GM12864 (cell line): ENCODE data around the gene PTBP1.
"Not testable (repeated sequence)": the region's sequence is repeated elsewhere in the genome, so short reads cannot be mapped to it uniquely, and the experiment has no call there.

Experiments used
- DNase-seq: peaks from one replicate; pipeline ENCODE4 v3.0.0-alpha.2; 2011; ENCODE audit warnings: low read depth
- H3K4me3 ChIP-seq: 2 replicates; pipeline ENCODE4 v1.5.1; 2011; ENCODE audit warnings: mild to moderate bottlenecking, low read depth, low read length, control low read depth
- TF ChIP-seq, protein P1 (sequence below): IDR thresholded peaks from 2 replicates; pipeline ENCODE4 v1.5.1; 2011; ENCODE audit warnings: low read depth, mild to moderate bottlenecking, moderate library complexity, low read length, control low read depth, inconsistent platforms; ENCODE audit errors: missing control alignments

The PTBP1 gene

DNA sequence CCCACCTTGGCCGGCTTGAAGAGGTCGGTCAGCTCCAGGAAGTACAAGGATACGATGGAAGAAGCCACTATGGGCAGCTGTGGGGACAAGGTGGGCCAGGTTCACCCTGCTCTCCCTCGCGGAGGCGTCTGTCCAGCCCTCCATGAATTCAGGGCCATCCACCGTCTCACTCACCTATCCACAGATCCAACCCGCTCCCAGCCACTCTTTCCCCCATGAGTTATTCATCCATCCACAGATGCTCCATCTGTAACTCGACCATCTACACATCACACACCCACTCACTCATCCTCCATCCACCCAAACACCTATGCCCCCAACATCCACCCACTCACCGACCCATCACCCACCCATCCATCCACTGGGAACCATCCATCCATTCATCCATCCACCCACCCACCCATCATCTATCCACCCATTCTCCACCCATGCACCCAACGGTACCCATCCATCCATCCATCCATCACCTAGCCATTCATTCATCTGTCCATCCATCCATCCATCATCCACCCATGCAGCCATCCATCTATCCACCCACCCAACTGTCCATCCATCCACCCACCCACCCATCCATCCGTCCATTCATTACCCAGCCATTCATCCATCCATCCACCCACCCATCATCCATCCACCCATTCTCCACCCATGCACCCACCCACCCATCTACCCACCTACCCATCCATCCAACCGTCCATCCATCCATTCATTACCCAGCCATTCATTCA lies 18.7 kb downstream of the PTBP1 start:
- H3K4me3 ChIP-seq = no peak overlapping the region
- DNase-seq = no peak
- TF ChIP-seq, protein P1, sequence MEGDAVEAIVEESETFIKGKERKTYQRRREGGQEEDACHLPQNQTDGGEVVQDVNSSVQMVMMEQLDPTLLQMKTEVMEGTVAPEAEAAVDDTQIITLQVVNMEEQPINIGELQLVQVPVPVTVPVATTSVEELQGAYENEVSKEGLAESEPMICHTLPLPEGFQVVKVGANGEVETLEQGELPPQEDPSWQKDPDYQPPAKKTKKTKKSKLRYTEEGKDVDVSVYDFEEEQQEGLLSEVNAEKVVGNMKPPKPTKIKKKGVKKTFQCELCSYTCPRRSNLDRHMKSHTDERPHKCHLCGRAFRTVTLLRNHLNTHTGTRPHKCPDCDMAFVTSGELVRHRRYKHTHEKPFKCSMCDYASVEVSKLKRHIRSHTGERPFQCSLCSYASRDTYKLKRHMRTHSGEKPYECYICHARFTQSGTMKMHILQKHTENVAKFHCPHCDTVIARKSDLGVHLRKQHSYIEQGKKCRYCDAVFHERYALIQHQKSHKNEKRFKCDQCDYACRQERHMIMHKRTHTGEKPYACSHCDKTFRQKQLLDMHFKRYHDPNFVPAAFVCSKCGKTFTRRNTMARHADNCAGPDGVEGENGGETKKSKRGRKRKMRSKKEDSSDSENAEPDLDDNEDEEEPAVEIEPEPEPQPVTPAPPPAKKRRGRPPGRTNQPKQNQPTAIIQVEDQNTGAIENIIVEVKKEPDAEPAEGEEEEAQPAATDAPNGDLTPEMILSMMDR = no peak

DNA sequence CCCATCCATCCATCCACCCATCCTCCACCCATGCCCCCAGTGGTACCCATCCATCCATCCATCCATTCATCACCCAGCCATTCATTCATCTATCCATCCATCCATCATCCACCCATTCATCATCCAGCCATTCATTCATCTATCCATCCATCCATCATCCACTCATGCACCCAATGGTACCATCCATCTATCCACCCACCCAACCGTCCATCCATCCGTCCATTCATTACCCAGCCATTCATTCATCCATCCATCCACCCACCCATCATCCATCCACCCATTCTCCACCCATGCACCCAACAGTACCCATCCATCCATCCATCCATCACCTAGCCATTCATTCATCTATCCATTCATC lies 19.2 kb downstream of the PTBP1 start:
- TF ChIP-seq, protein P1 = no peak
- DNase-seq = no peak
- no peak overlapping the region for H3K4me3 ChIP-seq

DNA sequence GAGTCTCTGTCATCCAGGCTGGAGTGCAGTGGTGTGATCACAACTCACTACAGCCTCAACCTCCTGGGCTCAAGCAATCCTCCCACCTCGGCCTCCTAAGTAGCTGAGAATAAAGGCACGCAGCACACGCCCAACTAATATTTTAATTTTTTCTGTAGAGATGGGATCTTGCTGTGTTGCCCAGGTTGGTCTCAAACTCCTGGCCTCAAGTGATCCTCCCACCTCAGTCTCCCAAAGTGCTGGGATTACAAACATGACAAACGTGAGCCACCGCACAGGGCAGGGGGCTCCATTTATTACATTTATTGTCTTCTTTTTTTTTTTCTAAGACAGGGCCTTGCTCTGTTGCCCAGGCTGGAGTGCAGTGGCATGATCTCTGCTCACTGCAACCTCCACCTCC lies 23.0 kb downstream of the PTBP1 start:
- not testable (repeated sequence) for H3K4me3 ChIP-seq, DNase-seq

DNA sequence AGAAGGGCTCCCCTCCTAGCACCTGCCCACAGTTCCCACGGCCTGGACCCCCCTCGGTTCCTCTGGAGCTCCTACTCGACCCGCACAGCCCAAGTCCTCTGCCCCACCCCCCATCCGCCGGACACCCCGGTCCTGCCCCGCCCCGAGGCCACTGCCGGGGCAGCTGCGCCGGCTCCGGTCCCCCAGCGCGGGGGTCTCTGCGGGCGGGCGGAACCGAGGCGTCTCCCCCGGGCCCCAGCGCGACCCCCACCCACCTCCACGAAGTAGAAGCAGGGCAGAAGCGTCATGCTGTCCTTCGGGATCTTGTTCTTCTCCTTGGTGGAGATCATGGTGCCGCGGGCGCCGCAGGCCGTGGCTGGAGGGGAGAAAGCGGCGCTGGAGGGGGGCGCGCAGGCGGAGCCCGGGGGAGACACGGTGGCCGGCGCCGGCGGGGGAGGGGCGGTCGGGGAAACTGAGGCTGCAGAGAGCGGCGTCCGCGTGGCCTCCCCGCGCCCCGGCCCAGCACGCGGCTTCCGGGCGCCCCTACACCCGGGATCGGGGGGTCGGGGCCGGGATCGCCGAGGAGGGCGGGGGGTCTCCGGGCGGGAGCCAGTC lies 24.1 kb downstream of the PTBP1 start:
- H3K4me3 ChIP-seq = no peak overlapping the region
- no peak for DNase-seq

DNA sequence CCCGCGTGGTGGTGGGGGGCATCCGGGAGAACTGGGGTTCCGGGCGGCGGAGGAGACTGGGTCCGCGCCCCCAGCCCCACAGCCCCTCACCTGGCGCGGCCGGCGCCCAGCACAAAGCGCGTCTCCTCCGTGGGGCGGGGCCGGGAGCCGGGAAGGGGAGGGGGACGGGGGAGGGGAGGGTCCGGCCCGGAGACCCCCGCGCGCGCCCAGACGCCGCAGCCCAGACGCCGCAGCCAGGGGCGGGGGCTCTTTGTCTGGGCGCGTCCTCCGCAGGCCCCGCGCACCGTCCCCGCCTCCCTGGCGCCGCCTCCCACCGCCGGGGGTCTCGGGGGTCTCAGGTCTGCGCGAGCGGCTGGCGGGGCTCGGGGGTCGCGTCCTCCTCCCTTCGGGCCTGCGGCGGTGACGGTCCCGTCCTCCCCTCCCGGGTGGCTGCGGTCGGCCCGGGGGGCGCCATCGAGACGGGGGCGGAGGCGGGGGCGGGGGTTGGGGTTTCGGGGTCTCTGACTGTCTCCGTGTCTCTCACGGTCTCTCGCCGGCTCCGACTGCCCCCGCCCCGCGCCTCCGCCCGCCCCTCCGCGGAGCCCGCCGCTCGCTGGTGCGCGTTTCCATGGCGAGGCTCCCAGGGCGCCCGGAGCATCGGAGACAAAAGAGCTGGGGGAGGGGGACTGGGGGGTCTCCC lies 24.7 kb downstream of the PTBP1 start, which contains the start of gene PLPPR3:
Gene PLPPR3 (minus strand): TSS at position 131 of the 679 bp plus-strand sequence. CDS start 396 bp downstream, outside the sequence.
- no peak for DNase-seq
- no peak within 1 kb of the TSS for H3K4me3 ChIP-seq
- TF ChIP-seq, protein P1 = no peak

More for the DNA sequence above, 24.1 kb downstream of the PTBP1 start:
- TF ChIP-seq, protein P1 = no peak

DNA sequence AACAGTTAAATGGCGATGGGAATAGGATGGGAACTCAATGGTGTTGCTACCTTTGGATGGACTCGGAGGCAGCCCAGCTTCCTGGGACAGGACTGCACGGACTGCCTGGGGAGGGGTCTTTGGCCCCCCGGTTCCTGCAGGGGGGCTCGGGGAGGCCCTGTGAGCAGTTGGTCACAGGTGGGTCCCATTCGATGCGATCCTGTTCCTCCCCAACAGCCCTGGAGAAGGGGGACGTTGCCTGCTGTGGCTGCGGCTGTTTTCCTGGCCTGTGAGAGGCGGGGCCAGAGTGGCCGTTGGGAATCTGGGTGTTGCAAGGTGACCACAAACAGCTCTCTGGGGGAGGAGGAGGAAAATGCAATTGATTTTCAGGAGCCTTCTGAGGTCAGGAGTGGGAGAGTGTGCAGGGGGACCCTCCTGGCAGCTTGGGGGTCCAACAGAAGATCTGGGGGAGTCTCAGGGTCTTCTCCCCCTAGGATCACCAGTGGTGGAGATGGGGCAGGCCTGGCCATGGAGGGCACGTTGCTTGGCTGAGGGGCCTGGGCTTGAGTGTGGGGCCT lies 26.4 kb downstream of the PTBP1 start:
- TF ChIP-seq, protein P1 = no peak
- H3K4me3 ChIP-seq = no peak overlapping the region
- DNase-seq = no peak

DNA sequence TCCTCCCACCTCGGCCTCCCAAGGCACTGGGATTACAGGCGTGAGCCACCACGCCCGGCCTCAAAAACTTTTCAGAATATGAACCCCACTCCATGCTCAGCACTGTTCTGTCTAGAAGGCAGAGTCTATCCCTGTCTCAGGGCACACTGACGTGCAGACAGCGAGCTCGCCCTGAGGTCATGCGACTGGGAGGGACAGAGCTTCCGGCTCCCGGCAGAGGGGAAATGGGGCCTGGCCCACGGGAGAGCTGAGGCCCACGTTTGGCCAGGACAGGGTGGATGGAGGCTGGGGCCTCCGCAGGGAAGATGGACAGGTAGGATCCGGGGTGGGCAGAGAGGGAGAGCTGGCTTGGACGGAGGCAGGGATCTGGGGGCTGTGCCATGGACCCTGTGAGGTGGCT lies 27.6 kb downstream of the PTBP1 start:
- TF ChIP-seq, protein P1 = no peak
- no peak for DNase-seq
- no peak overlapping the region for H3K4me3 ChIP-seq
